HG02973 (cell line): Measurements from ENCODE around the gene C2CD2.

Source experiments
- ATAC-seq: cut with Tn5 transposase; IDR thresholded peaks from one replicate; pipeline ENCODE4 v1.9.1; 2021; ENCODE audit warnings: moderate library complexity; ENCODE audit not compliant: unreplicated experiment

C2CD2 gene

DNA sequence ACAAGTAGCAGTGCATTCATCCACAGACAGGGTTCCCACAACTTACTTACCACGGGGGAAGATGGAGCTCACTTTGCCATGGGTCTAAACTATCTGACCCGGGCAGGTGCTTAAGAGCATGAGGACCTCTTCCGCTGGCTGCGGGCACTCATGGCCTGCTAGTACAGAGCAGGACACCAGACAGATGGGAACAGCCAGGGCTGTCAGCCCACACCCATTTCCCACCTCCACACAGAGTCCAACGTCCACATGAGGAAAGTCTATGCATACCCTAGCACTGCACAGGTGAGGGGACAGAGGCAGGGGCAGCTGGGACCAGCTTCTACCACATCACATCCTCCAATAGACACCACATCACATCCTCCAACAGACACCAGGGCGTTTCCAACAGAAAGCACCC is 38.9 kb downstream of the C2CD2 start:
- no peak for ATAC-seq

DNA sequence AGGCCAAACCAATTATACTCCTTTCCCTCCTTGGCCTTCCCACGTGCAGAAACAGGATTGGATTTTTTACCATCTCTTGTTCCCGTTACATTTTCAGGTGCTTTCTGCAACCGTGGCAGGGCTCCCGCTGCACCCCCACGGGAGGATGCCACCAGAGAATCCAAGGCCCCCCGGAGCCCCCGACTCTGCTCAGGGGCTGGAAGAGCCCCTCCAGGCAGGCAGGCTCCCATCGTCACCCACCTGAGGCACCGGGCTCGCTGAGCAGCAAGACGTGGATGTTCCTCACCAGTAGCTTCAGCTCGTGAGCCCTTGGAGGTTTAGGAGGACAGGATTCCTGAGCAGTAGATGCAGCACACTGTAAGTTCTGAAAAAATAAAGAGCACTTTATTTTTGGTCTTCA is 39.5 kb downstream of the C2CD2 start:
- ATAC-seq: no peak

DNA sequence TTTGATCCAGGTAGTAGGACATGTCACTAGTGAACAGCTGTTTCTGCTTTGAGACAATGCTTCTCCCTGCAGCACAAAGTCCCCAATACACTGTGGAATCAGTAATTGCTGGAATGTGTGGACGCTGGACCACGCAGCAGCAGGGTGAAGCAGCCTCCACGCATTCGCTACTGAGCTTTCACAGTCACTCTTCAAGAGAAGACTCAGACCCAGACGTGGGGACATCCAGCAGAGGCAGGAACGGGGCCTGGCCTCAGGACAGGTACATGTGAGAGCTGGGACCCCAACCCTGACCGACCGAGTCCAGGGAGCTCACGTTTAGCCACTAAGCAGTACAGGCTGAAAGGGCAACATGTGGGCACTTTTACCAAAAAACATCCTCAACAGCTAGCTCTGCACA is 40.6 kb downstream of the C2CD2 start:
- no peak for ATAC-seq

DNA sequence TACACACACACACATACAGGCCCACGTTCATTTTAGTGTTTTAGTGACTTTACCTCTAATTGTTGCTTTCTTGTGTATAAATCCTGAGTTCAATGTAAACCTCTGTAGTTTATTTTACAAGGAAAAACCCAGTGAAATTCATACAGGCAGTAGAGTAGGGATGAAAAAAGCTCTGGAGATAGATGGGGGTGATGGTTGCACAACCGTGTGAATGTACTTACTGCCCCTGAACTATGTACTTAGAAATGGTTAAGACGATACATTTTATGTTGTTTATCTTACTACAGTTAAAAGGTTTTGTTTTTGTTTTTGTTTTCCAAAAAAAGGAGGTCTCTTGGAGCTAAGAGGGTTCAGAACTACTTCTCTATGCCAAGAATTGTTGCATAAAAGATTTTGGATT is 45.0 kb downstream of the C2CD2 start:
- ATAC-seq: no peak

DNA sequence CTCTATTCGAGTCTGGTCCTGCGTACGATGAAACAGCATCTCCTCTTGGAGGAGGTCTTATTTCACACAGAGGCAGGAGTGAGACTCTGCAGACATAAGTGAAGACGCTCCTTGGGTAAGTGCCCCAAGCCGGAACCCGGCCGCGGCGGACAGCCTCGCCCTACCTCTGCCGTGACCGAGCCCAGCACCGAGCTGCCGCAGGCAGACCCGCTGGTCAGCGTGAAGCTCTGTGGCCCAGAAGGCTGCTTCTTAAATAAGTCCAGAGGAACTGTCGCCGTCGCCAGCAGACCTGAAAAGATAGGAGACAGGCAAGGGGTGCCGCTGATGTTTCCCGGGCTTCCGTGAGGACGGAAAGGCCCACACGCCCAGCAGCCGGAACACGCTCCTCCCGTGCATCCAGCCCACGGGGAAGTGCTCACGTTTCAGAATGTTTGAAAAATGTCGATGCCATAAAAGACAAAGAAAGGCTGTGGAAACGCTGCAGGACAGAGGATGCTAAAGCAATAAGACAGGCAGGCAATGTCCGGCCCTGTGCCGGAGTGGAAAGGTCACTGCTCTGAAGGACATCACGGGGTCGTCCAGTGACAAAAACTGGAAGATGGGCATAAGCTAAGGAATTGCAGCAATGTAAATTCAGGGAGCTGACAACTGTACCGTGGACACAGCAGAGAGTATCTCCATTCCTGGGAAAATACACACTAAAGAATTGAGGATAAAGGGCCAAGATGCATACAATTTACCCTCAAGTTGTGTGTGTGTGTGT is 46.1 kb downstream of the C2CD2 start:
- no peak for ATAC-seq

DNA sequence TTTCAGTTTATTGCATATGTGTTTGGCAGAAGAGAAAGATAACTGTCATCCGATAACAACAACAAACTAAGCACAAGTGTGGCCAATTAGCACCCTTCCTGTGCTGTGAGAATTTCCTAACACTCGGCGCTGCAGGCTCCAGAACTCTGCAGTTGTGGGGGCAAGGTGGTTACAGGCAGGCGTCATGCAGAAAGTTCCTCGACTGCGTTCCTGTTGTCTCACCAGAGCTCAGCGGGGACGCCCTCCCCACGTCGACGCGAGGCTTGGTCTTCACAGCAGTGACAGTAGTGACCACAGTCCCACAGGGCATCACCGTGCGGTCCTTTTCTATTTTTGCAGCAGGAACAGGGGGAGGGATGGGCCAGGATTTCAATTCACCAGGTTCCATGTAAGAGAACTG is 47.0 kb downstream of the C2CD2 start:
- no peak for ATAC-seq

DNA sequence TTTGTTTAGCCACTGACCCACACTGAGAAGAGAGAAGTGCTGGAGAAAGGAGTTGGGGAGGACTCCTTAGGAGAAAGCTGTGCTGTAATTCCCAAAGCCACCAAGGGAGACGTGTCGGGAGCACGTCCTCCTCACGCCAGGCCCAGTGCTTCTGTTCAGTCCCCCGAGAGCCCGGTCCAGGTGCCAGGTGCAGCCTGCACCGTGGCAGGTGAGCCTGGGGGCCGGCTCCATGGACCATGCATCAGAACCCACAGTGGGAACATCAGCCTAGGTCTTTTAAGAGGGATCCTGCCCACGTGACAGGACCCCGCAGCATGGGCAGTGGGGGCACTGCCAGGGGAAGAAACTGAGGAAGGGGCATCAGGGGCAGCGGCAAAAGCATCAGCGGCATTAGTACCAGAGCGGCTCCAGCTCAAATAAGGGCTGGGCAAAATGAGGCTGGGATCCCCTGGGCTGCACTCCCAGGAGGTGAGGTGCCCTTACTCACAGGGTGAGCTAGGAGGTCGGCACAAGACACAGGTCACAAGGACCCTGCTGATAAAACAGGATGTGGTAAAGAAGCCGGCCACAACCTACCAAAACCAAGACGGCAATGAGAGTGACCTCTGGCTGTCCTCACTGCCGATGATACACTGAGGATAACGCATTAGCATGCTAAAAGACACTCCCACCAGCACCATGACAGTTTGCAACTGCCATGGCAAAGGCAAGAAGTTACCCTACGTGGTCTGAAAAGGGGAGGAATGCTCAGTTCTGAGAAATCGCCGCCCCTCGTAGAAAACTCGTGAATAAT is 50.1 kb downstream of the C2CD2 start:
- ATAC-seq: no peak

DNA sequence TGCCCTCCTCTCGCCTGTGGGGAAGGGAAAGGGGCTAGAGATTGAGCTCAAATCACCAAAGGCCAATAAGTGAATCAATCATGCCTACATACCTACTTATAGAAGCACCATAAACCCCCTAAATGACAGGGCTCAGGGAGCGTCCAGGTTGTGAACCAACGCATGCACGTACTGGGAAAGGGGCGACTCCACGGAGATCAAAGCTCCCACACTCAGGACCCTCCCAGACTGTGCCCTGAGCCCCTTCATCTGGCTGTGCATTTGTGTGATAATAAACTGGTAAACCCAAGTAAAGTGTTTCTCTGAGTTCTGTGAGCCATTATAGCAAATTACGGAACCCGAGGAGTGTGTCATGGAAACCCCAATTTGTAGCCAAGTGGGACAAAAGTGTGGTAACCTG is 50.9 kb downstream of the C2CD2 start:
- ATAC-seq: no peak

DNA sequence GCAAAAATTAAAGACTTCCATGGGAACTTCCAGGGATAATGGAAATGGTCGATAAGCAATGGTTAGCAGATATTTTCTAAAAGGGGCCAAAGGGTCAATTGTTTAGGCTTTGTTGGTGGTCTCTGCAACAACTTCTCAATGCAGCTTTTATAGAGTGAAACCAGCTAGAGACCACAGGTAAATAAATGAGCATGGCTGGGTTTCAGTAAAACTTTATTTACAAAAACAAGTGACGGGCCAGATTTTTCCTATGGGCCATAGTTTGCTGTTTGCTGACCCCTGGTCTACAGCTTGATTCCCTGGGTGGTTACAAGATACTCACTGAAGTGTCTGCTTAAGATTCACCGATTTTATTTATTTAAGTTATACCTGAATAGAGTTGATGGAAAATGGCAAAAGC is 52.0 kb downstream of the C2CD2 start:
- no peak for ATAC-seq

DNA sequence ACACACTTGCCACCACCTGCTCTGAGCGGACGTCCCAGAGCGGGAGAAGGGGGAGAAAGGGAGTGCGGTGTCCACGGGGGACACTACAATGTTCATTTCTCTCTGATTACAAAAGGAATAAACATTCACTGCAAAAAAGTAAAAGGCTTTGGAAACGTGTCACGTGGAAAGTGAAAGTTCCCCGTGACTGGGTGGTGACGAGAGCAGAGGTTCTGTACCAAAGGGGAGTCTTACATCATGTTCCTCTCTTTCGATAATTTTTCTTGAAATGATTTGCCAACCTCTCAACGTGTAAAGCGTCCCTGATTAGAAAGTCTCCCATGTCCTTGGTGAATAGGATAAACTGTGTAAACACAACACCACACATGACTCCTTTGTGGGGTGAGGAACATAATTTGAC is 52.7 kb downstream of the C2CD2 start:
- no peak for ATAC-seq

DNA sequence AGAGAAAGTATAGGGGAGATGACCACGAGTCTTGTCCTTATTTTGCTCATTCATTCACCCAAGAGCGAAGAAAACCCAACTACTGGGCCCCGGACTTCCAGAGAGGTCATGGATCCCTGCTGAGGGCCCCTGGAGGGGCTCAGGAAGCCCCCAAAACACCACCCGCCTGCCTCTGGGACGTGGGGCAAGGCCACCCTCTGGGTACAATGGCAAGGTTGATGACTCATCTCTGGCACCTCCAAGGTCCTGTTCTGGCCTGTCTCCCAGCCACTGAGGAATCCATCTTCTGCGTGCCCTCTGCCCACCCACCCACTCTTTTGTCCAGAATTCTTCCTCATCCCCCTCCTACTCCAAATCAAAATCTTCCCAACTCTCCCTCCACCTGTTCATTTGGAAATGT is 53.4 kb downstream of the C2CD2 start:
- no peak for ATAC-seq

DNA sequence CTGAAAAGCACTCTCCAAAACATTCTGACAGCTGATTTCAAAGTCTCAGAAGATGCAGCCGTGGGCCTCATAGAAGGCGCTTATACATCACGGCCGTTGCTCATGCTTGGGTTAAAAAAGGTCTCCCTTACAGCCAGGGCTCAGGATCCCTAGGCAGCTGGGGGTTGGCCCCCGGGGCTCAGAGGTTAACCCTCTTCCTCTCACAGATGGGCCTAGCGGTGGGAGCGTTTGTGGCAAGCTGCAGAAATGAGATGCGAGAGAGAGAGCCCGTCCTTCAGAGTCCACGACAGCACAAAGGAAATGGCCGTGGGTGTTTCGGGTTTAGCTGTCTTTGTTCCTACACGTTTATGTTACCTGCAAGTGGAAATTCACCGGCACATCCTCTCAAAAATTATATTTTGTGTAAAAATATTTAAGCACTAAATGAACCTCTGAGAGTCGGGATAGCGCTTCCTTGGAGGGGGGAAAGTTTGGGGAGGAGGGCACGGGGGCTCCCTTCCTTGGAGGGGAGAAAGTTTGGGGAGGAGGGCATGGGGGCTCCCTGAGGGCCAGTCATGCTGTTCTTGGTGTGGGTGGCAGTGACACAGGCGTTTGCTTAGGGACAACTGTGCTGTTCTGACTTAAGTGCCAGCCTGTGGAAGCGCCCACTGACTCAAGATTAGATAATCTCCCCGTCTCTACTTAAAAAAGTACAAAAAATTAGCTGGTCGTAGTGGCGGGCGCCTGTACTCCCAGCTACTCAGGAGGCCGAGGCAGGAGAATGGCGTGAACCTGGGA is 54.2 kb downstream of the C2CD2 start:
- no peak for ATAC-seq

DNA sequence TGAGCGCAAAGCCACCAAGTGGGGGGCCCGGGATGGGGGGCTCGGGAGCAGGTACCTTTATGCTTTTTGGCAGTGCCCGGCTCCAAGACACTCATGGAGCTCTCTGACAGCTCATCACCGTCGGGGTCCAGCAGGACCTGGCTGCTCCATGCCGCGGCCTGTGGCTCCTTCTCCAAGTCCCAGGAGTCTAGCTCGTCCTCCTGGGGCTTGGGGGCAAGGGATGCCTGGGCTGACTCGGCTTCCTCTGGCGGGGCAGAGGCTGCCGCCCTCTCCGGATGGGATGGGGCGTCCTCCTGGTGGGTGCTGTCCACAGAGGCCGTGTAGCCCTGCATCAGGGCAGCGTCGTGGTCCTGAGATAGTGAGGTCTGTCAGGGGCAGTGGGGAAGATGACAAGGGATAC is 54.8 kb downstream of the C2CD2 start:
- no peak for ATAC-seq

DNA sequence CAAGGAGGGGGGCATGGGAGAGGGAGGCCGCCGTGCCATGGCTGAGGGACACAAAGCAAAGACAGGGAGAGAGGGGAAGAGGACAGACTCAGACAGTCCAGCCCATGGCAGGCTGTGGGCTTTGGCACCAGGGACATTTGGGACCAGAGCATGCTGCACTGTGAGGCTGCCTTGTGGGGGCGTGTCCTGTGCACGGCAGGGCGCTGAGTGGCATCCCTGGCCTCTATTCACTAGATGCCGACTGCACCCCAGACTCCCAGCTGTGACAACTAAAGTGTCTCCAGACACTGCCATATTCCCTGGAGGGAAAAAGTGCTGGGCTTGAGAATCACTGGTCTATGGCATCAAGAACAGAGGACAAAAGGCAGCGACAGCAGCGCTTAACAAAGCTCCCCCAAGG is 56.1 kb downstream of the C2CD2 start:
- no peak for ATAC-seq

DNA sequence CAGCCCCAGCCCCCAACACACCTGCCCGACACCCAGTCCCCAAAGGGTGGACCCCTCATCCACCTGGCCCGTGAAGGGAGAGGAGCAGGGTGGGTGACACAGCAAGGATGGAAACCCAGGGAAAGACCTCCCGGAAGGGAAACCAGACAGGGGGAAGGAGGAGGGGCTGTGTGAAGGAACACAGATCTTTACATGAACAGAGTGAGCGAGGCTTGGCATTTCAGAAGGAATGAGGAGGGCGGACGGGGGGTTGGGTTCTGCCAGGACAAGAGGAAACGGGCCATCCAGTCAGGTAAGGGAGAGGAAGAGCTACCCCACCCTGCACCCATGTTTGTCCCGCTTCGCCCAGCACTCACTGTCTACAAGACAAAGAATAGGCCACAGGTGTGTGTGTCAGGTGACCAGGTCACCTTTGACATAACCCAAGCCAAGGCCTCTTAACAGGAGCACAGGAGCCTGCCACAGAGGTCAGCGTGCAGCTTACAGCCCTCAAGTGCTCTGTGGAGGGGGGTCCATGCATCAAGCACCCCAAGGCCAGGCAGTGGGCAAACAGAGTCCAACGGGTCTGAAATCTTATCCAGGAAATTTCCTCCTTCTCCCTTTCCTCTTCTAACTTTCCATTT is 56.7 kb downstream of the C2CD2 start:
- ATAC-seq: no peak

DNA sequence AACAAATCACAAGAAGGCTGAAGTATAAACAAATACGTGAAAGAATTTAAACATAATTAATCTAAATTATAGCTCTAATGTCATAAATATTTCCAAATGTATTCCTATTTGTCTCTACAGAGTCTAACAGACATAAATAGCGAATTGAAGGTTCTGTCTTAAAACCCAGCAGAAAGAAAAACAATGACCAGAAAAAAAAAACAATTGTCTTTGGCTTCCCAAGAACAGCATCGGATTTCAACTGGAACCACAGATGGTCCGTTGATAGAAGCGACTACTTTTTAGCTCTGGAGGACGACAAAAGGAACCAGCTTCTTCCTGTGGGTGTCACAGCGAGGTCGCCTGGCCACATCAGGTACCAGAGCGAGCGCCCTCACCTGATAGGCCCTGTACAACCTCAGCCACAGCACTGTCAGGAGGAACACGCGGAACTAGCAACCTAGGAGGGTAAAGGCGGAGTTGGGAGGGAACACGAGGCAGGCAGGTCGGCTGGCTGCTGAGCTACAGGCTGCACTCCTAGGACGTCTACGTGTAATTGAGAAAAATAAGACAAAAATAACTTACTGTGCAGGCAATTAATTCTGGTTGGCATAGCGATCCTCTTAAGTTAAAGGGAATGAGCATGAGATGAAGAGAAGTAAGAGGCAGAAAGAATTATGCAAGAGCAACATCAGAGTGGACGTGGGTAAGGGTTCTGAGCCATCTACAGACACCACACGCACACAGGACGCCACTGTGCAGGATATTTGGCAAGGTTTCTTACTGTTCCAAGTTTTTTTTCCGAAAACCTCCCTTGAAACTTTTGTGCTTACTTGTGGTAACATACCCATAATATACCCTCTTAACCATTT is 58.0 kb downstream of the C2CD2 start:
- ATAC-seq: no peak

DNA sequence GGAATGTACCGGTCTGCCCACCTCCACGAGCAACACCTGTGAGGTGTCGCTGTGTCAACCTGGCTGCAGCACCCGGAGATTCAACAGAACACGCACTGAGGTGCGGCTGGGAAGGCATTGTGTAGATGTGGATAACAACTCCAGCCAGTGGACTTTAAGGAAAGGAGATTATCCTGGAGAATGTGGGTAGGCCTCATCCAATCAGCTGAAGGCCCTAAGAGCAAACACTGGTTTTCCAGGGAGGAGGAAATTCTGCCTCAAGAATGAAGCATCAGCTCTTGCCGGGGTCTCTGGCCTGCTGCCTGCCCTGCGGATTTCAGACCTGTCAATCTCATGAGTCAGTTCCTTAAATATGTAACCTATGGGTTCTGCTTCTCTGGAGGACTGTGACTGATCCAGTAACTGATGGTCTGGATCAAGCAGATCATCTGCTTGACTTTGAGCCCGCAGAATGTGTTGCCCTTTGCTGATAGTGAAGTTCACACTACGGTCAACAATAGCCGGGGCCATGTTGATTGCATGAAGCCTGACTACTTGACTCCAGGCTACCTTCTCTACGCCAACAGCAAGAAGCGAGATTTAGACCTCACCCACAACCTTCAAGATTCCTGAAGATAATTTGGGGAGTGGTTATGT is 58.8 kb downstream of the C2CD2 start:
- no peak for ATAC-seq

DNA sequence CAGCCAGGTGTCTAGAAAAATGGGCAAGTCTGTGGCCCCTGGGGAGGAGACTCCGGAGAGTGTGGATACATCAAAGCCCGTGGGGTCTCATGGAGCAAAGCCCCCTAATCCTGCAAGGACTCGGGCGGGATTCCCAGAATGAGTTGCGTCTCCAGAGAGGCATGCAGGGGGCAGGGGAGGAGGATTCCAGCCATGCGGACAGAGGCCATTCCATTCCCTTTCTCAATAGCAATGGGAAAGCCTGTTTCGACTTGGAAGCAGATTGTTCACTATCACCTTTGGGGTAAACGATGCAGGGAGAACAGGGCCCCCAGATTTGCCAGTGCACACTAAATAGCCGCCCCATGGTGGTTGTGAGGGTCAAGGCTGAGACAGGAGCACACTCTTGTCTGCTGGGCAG is 59.3 kb downstream of the C2CD2 start:
- no peak for ATAC-seq

DNA sequence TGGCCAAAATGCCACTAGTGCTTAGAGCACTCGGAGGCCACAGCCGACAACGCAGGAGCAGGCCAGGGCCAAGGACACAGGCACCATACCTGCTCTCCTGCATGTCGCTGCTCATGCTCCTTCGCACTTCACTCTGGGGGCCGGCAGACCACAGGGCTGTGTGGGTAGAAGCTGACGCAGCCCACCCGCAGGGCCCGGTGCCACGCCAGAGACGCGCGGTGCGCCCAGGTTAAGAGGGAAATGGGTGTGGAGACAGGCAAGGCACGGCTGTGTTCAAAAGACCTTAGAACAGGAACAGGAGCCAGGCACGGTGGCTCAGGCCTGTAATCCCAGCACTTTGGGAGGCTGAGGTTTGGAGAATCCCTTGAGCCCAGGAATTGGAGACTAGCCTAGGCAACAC is 61.1 kb downstream of the C2CD2 start:
- no peak for ATAC-seq

DNA sequence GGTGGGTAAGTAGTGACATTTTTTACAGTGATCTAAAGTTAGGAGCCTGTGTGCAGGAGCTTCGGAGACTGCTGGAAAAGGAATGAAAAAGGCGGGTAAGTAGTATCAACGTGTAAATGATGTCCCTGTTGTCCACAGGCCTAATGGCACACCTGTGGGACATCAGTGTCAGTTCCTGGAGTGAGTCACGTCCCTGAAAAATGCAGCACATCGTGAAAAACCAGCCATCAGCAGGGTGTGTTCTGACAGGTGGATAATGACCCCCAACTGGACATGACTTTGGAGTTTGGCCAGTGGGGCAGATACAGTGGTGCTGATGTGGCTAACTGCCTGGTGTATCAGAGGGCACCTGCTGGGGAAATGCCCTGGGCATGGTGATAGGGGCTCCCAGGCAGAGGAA is 62.7 kb downstream of the C2CD2 start:
- ATAC-seq: no peak
